Subcutaneous abdominal adipose tissue (tissue), 5 donors: ENCODE measurements around the gene PLIN5.

ENCODE experiments used
- H3K27ac ChIP-seq: one replicate; pipeline ENCODE4 v1.7.0; 2013; ENCODE audit warnings: low read depth, mild to moderate bottlenecking, inconsistent platforms, low read length, moderate library complexity
- H3K27me3 ChIP-seq, 5 donors: one replicate each; pipeline ENCODE4 v1.7.0; 2013; ENCODE audit warnings: low read length in 5 of 5, inconsistent platforms in 1 of 5; ENCODE audit not compliant: control insufficient read depth in 5 of 5, insufficient read depth in 4 of 5
- H3K36me3 ChIP-seq, 5 donors: one replicate each; pipeline ENCODE4 v1.7.0; 2013; ENCODE audit warnings: low read length in 5 of 5; ENCODE audit not compliant: control insufficient read depth in 5 of 5, insufficient read depth in 5 of 5
- H3K4me1 ChIP-seq, 5 donors: one replicate each; pipeline ENCODE4 v1.7.0; 2013; ENCODE audit warnings: low read length in 5 of 5, mild to moderate bottlenecking in 3 of 5, moderate library complexity in 1 of 5; ENCODE audit not compliant: control insufficient read depth in 5 of 5, insufficient read depth in 5 of 5
- H3K4me3 ChIP-seq, 5 donors: one replicate each; pipeline ENCODE4 v1.7.0; 2013; ENCODE audit warnings: low read length in 5 of 5, low read depth in 1 of 5
- H3K9ac ChIP-seq, 5 donors: one replicate each; pipeline ENCODE4 v1.7.0; 2013; ENCODE audit warnings: low read length in 5 of 5, mild to moderate bottlenecking in 4 of 5, moderate library complexity in 3 of 5
- H3K9me3 ChIP-seq, 5 donors: one replicate each; pipeline ENCODE4 v1.7.0; 2013; ENCODE audit warnings: low read length in 5 of 5; ENCODE audit not compliant: control insufficient read depth in 5 of 5
- donor health status: healthy.
- donor health status: healthy.
- donor health status: healthy.
- donor health status: healthy.
- donor health status: healthy.

PLIN5 gene

GRCh38 chr19:4516939-4517300 is 18.1 kb downstream of the PLIN5 start:
- Histone ChIP-seq H3K36me3 (peaks cover 0 to 44% (median 26%) of the 10 kb centered on the region in 5 donors), H3K4me1 (peaks cover 11 to 68% (median 58%) of the 10 kb centered on the region in 5 donors), H3K27ac (peak overlapping the region; percentile 97), H3K9ac (peak overlapping the region; percentile 33 to 95 (median 75)), H3K27me3 (peaks cover 0 to 2% (median 0%) of the 10 kb centered on the region in 5 donors), H3K9me3 (no peaks in the 10 kb centered on the region), H3K4me3 (peak overlapping the region; percentile 63 to 95 (median 81))

- Histone ChIP-seq H3K27ac (peak overlapping the region; percentile 97), H3K4me3 (peak overlapping the region; percentile 63 to 95 (median 81))
These were observed 18.7 kb downstream of the PLIN5 start for GRCh38 chr19:4516199-4516938.

GRCh38 chr19:4515732-4516131 is 19.3 kb downstream of the PLIN5 start:
- Histone ChIP-seq H3K9ac (peak overlapping the region in 3 of 5 donors; percentile 20 to 95 (median 86)), H3K27ac (peak overlapping the region; percentile 97), H3K36me3 (peaks cover 0 to 49% (median 26%) of the 10 kb centered on the region in 5 donors), H3K4me1 (peaks cover 6 to 62% (median 46%) of the 10 kb centered on the region in 5 donors), H3K4me3 (peak overlapping the region; percentile 63 to 95 (median 81)), H3K9me3 (peaks cover 0 to 2% (median 0%) of the 10 kb centered on the region in 5 donors), H3K27me3 (peaks cover 0 to 2% (median 0%) of the 10 kb centered on the region in 5 donors)

More at GRCh38 chr19:4516199-4516938, 18.7 kb downstream of the PLIN5 start:
- H3K36me3 ChIP-seq: peaks cover 0 to 45% (median 26%) of the 10 kb centered on the region in 5 donors
- H3K4me1 ChIP-seq: peaks cover 9 to 63% (median 52%) of the 10 kb centered on the region in 5 donors
- peak overlapping the region in 4 of 5 donors; percentile 33 to 95 (median 67) for H3K9ac ChIP-seq
- H3K9me3 ChIP-seq: no peaks in the 10 kb centered on the region
- H3K27me3 ChIP-seq: peaks cover 0 to 2% (median 0%) of the 10 kb centered on the region in 5 donors

GRCh38 chr19:4513248-4513647 is 21.8 kb downstream of the PLIN5 start:
- H3K27ac ChIP-seq: peak overlapping the region; percentile 30
- H3K27me3 ChIP-seq: no peaks in the 10 kb centered on the region
- peaks cover 0 to 53% (median 31%) of the 10 kb centered on the region in 5 donors for H3K36me3 ChIP-seq
- peak overlapping the region in 1 of 5 donors; percentile 66 for H3K9ac ChIP-seq
- peaks cover 0 to 52% (median 33%) of the 10 kb centered on the region in 5 donors for H3K4me1 ChIP-seq
- H3K4me3 ChIP-seq: peak overlapping the region in 4 of 5 donors; percentile 24 to 68 (median 49)
- H3K9me3 ChIP-seq: peaks cover 0 to 3% (median 0%) of the 10 kb centered on the region in 5 donors

DNA sequence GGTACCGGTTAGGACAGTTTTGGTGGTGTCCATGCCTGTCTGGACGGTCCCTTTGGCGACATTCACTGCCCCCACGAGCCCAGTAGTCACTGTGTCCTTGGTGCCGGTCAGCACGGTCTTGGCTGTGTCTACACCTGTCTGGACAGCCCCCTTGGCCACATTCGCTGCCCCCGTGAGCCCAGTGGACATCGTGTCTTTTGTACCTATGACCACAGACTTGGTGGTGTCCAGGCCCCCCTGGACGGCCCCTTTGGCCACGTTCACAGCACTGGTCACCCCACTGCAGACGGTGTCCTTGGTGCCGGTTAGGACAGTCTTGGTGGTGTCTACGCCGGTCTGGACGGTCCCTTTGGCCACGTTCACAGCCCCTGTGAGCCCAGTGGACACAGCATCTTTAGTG is 23.0 kb downstream of the PLIN5 start:
- Histone ChIP-seq H3K9me3 (peaks cover 0 to 3% (median 0%) of the 10 kb centered on the region in 5 donors), H3K4me1 (peaks cover 0 to 53% (median 34%) of the 10 kb centered on the region in 5 donors), H3K36me3 (peaks cover 0 to 62% (median 38%) of the 10 kb centered on the region in 5 donors), H3K4me3 (peak overlapping the region in 2 of 5 donors; percentile 13 to 67), H3K27me3 (no peaks in the 10 kb centered on the region), H3K27ac (peak overlapping the region; percentile 6), H3K9ac (peak overlapping the region in 1 of 5 donors; percentile 13)

DNA sequence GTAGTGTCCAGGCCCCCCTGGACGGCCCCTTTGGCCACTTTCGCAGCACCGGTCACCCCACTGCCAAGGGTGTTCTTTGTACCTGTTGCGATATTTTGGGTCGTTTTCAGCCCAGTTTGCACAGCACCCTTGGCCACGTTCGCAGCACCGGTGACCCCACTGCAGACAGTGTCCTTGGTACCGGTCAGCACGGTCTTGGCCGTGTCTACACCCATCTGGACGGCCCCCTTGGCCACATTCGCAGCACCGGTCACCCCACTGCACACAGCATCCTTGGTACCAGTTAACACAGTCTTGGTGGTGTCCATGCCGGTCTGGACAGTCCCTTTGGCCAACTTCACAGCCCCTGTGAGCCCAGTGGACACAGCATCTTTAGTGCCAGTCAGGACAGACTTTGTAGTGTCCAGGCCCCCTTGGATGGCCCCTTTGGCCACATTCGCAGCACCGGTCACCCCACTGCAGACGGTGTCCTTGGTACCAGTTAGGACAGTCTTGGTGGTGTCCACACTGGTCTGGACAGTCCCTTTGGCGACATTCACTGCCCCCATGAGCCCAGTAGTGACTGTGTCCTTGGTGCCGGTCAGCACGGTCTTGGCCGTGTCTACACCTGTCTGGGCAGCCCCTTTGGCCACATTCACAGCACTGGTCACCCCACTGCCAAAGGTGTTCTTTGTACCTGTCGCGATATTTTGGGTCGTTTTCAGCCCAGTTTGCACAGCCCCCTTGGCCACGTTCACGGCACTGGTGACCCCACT is 23.5 kb downstream of the PLIN5 start:
- Histone ChIP-seq H3K27ac (peak overlapping the region; percentile 6), H3K4me1 (peaks cover 0 to 56% (median 37%) of the 10 kb centered on the region in 5 donors), H3K9me3 (peaks cover 0 to 3% (median 0%) of the 10 kb centered on the region in 5 donors), H3K4me3 (peak overlapping the region in 3 of 5 donors; percentile 7 to 62 (median 32)), H3K27me3 (no peaks in the 10 kb centered on the region), H3K36me3 (peaks cover 0 to 63% (median 42%) of the 10 kb centered on the region in 5 donors), H3K9ac (no peak overlapping the region)

GRCh38 chr19:4510435-4511255 is 24.4 kb downstream of the PLIN5 start:
- Histone ChIP-seq H3K27ac (no peak overlapping the region), H3K9ac (no peak overlapping the region), H3K36me3 (peaks cover 0 to 63% (median 40%) of the 10 kb centered on the region in 5 donors), H3K4me3 (peak overlapping the region in 3 of 5 donors; percentile 7 to 62 (median 32)), H3K4me1 (peaks cover 0 to 55% (median 34%) of the 10 kb centered on the region in 5 donors), H3K27me3 (no peaks in the 10 kb centered on the region), H3K9me3 (peaks cover 0 to 3% (median 0%) of the 10 kb centered on the region in 5 donors)

DNA sequence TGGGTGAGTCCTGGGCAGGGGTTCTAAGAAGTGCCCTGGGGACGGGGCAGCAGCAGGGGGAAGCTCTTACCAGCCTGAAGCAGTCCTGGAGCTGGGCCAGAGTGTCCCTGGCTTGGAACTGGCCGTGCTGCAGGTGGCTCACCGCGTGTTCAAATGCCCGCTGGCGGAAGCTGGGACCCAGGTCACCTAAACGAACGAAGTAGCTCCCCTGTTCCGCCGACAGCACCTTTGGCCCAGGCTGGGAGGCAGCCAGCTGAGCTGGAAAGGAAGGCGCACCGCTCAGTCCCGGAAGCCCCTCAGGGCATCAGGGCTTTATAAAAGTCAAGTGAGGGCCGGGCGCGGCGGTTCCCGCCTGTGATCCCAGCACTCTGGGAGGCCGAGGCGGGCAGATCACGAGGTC is 26.3 kb downstream of the PLIN5 start:
- peaks cover 0 to 69% (median 46%) of the 10 kb centered on the region in 5 donors for H3K36me3 ChIP-seq
- H3K9me3 ChIP-seq: peaks cover 0 to 3% (median 0%) of the 10 kb centered on the region in 5 donors
- no peaks in the 10 kb centered on the region for H3K27me3 ChIP-seq
- peak overlapping the region; percentile 90 for H3K27ac ChIP-seq
- peak overlapping the region in 1 of 5 donors; percentile 22 for H3K9ac ChIP-seq
- H3K4me3 ChIP-seq: peak overlapping the region; percentile 26 to 70 (median 47)
- peaks cover 7 to 63% (median 38%) of the 10 kb centered on the region in 5 donors for H3K4me1 ChIP-seq

DNA sequence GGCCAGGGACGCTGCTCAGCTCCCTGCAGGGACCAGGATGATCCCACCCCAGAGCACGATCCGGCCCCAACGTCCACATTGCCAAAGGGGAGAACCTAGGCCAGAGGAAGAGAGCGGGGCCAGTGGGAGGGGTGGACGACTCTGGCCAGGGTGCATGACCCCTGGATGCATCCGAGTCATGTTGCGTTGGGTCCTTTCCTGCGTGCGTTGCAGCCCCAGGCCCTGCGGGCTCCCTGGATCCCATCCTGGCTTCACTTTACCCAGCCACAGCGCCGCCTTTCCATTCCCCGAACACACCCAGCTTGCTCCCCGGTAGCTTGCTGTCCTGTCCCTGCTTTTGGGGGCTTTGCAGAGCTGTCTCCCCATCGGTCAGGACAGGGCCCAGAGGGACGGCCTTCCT is 27.2 kb downstream of the PLIN5 start:
- no peak overlapping the region for H3K9ac ChIP-seq
- peaks cover 0 to 69% (median 48%) of the 10 kb centered on the region in 5 donors for H3K36me3 ChIP-seq
- peaks cover 0 to 3% (median 0%) of the 10 kb centered on the region in 5 donors for H3K9me3 ChIP-seq
- peak overlapping the region; percentile 90 for H3K27ac ChIP-seq
- H3K4me3 ChIP-seq: peak overlapping the region; percentile 22 to 51 (median 47)
- H3K4me1 ChIP-seq: peaks cover 7 to 63% (median 46%) of the 10 kb centered on the region in 5 donors
- no peaks in the 10 kb centered on the region for H3K27me3 ChIP-seq
